ENCODE results near the gene STK17B.

STK17B gene

GRCh38 chr2:196086517-196087368 is 84.6 kb downstream of the STK17B start:
- no peak overlapping the region for H3K4me3 Mint-ChIP-seq

GRCh38 chr2:196083601-196084000 is 87.8 kb downstream of the STK17B start:
- Mint-ChIP-seq H3K36me3 (peaks cover 7% of the 10 kb centered on the region), H3K4me1 (peaks cover 44% of the 10 kb centered on the region), H3K27me3 (no peaks in the 10 kb centered on the region), H3K9me3 (peaks cover 5% of the 10 kb centered on the region), H3K4me3 (no peak overlapping the region), H3K27ac (no peak overlapping the region)

More at GRCh38 chr2:196086517-196087368, 84.6 kb downstream of the STK17B start:
- Mint-ChIP-seq H3K4me1 (peaks cover 27% of the 10 kb centered on the region), H3K36me3 (peaks cover 10% of the 10 kb centered on the region), H3K9me3 (peaks cover 9% of the 10 kb centered on the region), H3K27ac (no peak overlapping the region), H3K27me3 (no peaks in the 10 kb centered on the region)
